ENCODE measurements around the gene DKKL1.
A peak's percentile ranks its signal among the peaks of the same experiment; 100 is the strongest.

DNA sequence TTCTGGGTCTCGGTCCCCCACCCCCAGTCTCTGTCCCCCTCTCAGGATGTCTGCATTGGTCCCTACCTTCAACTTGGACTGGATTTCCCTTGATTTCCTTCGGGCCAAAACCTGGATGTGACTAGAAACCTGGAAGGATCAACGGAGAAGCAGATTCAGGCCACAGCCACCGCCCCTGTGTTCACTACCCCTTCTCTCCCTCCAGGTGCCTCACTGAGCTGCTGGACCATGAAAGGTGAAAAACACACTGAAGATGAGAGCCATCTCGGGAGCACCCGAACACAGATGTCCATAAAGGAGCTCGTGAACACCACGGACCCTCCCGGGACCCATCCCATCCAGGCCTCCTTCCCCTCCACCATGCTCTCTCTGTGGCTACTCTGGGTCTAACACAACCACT, 6.5 kb upstream of the DKKL1 start:
- TF ChIP-seq, protein P1, sequence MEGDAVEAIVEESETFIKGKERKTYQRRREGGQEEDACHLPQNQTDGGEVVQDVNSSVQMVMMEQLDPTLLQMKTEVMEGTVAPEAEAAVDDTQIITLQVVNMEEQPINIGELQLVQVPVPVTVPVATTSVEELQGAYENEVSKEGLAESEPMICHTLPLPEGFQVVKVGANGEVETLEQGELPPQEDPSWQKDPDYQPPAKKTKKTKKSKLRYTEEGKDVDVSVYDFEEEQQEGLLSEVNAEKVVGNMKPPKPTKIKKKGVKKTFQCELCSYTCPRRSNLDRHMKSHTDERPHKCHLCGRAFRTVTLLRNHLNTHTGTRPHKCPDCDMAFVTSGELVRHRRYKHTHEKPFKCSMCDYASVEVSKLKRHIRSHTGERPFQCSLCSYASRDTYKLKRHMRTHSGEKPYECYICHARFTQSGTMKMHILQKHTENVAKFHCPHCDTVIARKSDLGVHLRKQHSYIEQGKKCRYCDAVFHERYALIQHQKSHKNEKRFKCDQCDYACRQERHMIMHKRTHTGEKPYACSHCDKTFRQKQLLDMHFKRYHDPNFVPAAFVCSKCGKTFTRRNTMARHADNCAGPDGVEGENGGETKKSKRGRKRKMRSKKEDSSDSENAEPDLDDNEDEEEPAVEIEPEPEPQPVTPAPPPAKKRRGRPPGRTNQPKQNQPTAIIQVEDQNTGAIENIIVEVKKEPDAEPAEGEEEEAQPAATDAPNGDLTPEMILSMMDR (IDR thresholded peaks at IDR 0.05; ENCODE audit: low read length): peak; percentile 6; the same call in 1 of the 2 replicates
- TF ChIP-seq EZH2 (IDR thresholded peaks at IDR 0.05; ENCODE audit: borderline replicate concordance, low read length): no peak
